ENCODE data around the gene CCDC74A. TPM values are rescaled to one million over a fixed set of nuclear protein-coding genes. Genes with fewer than 3 reads are reported as not detected.
"Not testable (repeated sequence)": the region's sequence is repeated elsewhere in the genome, so short reads cannot be mapped to it uniquely, and the experiment has no call there.

CCDC74A gene
- total and polyA plus RNA-seq, 12 donors = 0.32 to 1.9 (median 1.1) TPM

GRCh38 chr2:131542438-131543384 lies 15.0 kb downstream of the CCDC74A start:
- 92 to 94% methylated on average over 24 of the region's 24 CpGs for WGBS, 2 donors
- Histone ChIP-seq H3K4me3 (no peak overlapping the region), H3K9me3 (no peaks in the 10 kb centered on the region), H3K27me3 (peaks cover 0 to 4% (median 0%) of the 10 kb centered on the region in 7 donors), H3K4me1 (no peaks in the 10 kb centered on the region), H3K36me3 (no peaks in the 10 kb centered on the region), H3K27ac (no peak overlapping the region)
- intact Hi-C loops (cut with DNase I) = no loop called here
- no peak for DNase-seq
- TF ChIP-seq, protein P1, sequence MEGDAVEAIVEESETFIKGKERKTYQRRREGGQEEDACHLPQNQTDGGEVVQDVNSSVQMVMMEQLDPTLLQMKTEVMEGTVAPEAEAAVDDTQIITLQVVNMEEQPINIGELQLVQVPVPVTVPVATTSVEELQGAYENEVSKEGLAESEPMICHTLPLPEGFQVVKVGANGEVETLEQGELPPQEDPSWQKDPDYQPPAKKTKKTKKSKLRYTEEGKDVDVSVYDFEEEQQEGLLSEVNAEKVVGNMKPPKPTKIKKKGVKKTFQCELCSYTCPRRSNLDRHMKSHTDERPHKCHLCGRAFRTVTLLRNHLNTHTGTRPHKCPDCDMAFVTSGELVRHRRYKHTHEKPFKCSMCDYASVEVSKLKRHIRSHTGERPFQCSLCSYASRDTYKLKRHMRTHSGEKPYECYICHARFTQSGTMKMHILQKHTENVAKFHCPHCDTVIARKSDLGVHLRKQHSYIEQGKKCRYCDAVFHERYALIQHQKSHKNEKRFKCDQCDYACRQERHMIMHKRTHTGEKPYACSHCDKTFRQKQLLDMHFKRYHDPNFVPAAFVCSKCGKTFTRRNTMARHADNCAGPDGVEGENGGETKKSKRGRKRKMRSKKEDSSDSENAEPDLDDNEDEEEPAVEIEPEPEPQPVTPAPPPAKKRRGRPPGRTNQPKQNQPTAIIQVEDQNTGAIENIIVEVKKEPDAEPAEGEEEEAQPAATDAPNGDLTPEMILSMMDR (IDR thresholded peaks at IDR 0.05) = no peak
- no peak for ATAC-seq

GRCh38 chr2:131543385-131543891 lies 15.8 kb downstream of the CCDC74A start:
- TF ChIP-seq, protein P1 (IDR thresholded peaks at IDR 0.05) = no peak
- DNase-seq = no peak
- intact Hi-C loops (cut with DNase I) = no loop called here
- 93 to 94% methylated on average over 22 of the region's 22 CpGs for WGBS, 2 donors
- H3K27ac ChIP-seq = no peak overlapping the region
- peaks cover 0 to 4% (median 0%) of the 10 kb centered on the region in 7 donors for H3K27me3 ChIP-seq
- H3K4me1 ChIP-seq = no peaks in the 10 kb centered on the region
- ATAC-seq = no peak
- H3K36me3 ChIP-seq = no peaks in the 10 kb centered on the region
- no peak overlapping the region for H3K4me3 ChIP-seq
- no peaks in the 10 kb centered on the region for H3K9me3 ChIP-seq

DNA sequence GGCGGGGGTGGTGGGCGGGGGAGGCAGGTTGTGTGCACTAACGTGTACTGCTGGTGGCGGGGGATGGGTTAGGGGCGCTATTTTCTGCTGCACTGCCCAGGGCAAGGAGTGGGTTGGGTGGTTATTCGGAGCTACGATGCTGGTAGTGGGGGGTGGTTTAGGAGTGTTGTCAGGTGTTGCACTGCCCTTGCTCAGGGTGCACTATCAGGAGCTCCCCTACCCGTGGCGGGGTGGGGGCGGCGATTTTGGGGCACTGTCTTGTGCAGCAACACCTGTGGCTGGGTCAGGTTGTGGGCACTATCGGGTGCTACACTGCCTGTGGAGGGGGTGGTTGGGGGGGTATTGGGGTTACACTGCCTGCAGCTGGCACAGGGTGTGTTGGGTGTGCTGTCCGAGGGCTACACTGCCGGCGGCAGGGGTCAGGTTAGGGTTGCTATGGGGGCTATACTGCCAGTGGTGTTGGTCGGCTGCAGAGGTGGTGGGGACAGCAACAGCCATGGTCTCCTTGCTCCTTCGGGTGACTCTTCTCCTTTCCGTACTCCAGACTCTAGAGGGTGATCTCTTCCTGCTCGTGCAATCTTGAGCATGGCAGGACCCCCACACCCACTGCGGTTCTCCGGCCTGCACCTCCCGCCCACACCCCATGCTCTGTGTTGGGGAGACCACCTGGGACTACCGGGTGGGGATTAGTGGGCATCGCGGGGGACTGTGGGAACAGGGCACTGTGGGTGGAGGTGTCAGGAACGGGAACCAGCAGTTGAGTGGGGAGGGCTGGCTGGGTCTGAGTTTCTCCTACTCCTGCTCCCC lies 16.5 kb downstream of the CCDC74A start:
- DNase-seq; H3K27ac ChIP-seq; H3K9me3 ChIP-seq; intact Hi-C loops (cut with DNase I); H3K4me3 ChIP-seq; H3K36me3 ChIP-seq; H3K27me3 ChIP-seq; H3K4me1 ChIP-seq: not testable (repeated sequence)
- 86 to 88% methylated on average over 15 to 22 of the region's 26 CpGs for WGBS, 2 donors
- peak in 1 of 8 donors; percentile 41 for ATAC-seq

- H3K27ac ChIP-seq; intact Hi-C loops (cut with DNase I); H3K36me3 ChIP-seq; H3K4me3 ChIP-seq; ATAC-seq; DNase-seq; H3K27me3 ChIP-seq; H3K4me1 ChIP-seq; H3K9me3 ChIP-seq: not testable (repeated sequence)
- 78 to 95% methylated on average over 3 of the region's 7 CpGs for WGBS, 2 donors
These were observed 17.1 kb downstream of the CCDC74A start for GRCh38 chr2:131544813-131545165.

GRCh38 chr2:131552871-131553270 lies 25.2 kb downstream of the CCDC74A start:
- no peak overlapping the region for H3K4me3 ChIP-seq
- H3K9me3 ChIP-seq = no peaks in the 10 kb centered on the region
- H3K27ac ChIP-seq = no peak overlapping the region
- intact Hi-C loops (cut with DNase I) = no loop called here
- ATAC-seq (no peak), DNase-seq (no peak)
- H3K36me3 ChIP-seq = no peaks in the 10 kb centered on the region
- peaks cover 0 to 12% (median 0%) of the 10 kb centered on the region in 7 donors for H3K27me3 ChIP-seq
- WGBS, 2 donors = 67 to 74% methylated on average over 11 of the region's 11 CpGs
- H3K4me1 ChIP-seq = no peaks in the 10 kb centered on the region
- TF ChIP-seq, protein P1 (IDR thresholded peaks at IDR 0.05) = no peak

Measured in heart right ventricle (tissue), 16 donors.